Neuron (in vitro differentiated cells): ENCODE results near the gene PTX4.

Experiments
- H2AFZ ChIP-seq: one replicate; pipeline ENCODE4 v1.6.1; 2013; ENCODE audit warnings: low read depth, mild to moderate bottlenecking, inconsistent platforms, low read length, moderate library complexity
- H3K27me3 ChIP-seq: one replicate; pipeline ENCODE4 v1.6.1; 2013; ENCODE audit warnings: low read length; ENCODE audit not compliant: insufficient read depth
- H3K36me3 ChIP-seq: one replicate; pipeline ENCODE4 v1.6.1; 2013; ENCODE audit warnings: low read length; ENCODE audit not compliant: insufficient read depth
- H3K4me1 ChIP-seq: one replicate; pipeline ENCODE4 v1.6.1; 2013; ENCODE audit warnings: low read length; ENCODE audit not compliant: insufficient read depth
- H3K4me3 ChIP-seq: 2 replicates; pipeline ENCODE4 v1.5.1; 2013; ENCODE audit warnings: mild to moderate bottlenecking, low read length, moderate library complexity
- H3K9me3 ChIP-seq: one replicate; pipeline ENCODE4 v1.6.1; 2013; ENCODE audit warnings: low read length

The PTX4 gene

GRCh38 chr16:1451702-1452392 is 36.9 kb downstream of the PTX4 start:
- no peaks in the 10 kb centered on the region for H3K9me3 ChIP-seq
- no peak overlapping the region for H2AFZ ChIP-seq
- H3K27me3 ChIP-seq: no peaks in the 10 kb centered on the region
- no peak overlapping the region for H3K4me3 ChIP-seq
- no peaks in the 10 kb centered on the region for H3K4me1 ChIP-seq
- H3K36me3 ChIP-seq: peaks cover 68% of the 10 kb centered on the region

DNA sequence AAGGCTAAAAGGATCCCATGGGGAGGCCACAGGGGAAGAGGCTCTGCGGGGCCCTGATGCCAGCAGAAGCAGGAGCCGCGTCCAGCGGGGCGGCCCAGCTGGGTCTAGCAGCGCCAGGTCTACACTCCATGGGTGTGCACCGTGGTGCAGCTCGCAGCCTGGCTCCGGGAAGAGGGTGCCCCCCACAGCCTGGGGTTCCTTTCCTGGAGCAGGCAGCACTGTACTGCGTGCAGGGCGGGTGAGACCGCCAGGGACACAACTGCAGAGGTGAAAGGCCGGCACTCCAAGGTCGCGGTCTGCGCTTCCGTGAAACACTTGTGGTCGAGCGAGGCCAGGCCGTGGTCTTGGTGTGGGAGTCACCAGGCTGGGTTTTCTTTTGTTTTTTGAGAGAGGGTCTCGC is 37.9 kb downstream of the PTX4 start:
- Histone ChIP-seq H2AFZ (no peak overlapping the region), H3K9me3 (no peaks in the 10 kb centered on the region), H3K27me3 (no peaks in the 10 kb centered on the region), H3K4me1 (no peaks in the 10 kb centered on the region), H3K4me3 (no peak overlapping the region), H3K36me3 (peaks cover 68% of the 10 kb centered on the region)

DNA sequence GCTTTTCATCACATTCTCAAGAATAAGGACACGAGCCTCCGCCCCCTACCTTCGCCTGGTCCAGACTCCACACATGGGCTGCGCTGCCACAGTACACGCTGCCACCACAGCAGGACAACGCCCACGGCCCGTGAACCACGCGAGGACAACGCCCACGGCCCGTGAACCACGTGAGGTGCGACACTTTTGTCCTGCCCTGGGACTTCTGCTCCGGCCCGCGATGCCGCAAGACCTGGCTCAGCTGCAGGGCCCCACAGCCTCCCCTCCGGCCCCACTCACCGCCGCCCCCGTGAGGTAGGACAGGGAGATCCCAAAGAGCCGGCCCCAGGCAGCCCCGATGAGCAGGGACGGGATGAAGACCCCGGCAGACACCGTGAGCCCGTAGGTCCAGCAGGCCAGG is 38.5 kb downstream of the PTX4 start:
- no peaks in the 10 kb centered on the region for H3K4me1 ChIP-seq
- no peak overlapping the region for H3K4me3 ChIP-seq
- H2AFZ ChIP-seq: no peak overlapping the region
- H3K9me3 ChIP-seq: no peaks in the 10 kb centered on the region
- no peaks in the 10 kb centered on the region for H3K27me3 ChIP-seq
- peaks cover 65% of the 10 kb centered on the region for H3K36me3 ChIP-seq

- Histone ChIP-seq H3K4me1 (no peaks in the 10 kb centered on the region), H3K36me3 (peaks cover 56% of the 10 kb centered on the region), H3K4me3 (no peak overlapping the region), H2AFZ (no peak overlapping the region), H3K27me3 (no peaks in the 10 kb centered on the region), H3K9me3 (no peaks in the 10 kb centered on the region)
These were observed 39.4 kb downstream of the PTX4 start for GRCh38 chr16:1449201-1449788.

DNA sequence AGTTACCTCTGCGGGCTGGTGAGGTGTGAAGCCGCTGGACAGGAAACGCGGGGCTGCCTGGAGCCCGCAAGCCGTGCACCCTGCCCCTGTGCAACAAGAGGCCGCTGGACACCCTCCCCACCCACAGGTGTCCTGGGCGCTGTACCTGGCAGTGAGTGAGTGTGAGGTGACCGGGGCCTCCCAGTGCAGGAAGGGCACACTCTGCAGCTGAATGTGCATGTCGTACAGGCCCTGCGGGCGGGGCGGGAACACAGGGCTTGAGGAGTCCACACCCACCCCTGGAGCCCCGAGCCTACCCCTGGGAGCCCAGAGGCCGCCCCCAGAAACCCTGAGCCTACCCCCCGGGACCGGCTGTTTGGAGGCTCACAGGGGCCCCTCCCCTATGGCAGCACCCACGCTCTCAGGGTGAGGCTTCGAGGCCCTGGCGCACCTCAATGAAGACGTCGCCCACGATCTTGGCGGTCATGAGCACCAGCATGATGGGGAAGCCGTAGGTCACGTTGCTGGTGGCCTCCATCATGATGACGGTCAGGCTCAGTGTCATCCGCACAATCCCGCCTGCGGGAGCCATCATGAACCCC is 40.1 kb downstream of the PTX4 start:
- Histone ChIP-seq H3K27me3 (no peaks in the 10 kb centered on the region), H2AFZ (no peak overlapping the region), H3K9me3 (no peaks in the 10 kb centered on the region), H3K4me1 (no peaks in the 10 kb centered on the region), H3K36me3 (peaks cover 50% of the 10 kb centered on the region), H3K4me3 (no peak overlapping the region)

GRCh38 chr16:1447965-1448364 is 40.8 kb downstream of the PTX4 start:
- Histone ChIP-seq H3K36me3 (peaks cover 47% of the 10 kb centered on the region), H3K4me1 (no peaks in the 10 kb centered on the region), H2AFZ (no peak overlapping the region), H3K4me3 (no peak overlapping the region), H3K27me3 (no peaks in the 10 kb centered on the region), H3K9me3 (no peaks in the 10 kb centered on the region)

DNA sequence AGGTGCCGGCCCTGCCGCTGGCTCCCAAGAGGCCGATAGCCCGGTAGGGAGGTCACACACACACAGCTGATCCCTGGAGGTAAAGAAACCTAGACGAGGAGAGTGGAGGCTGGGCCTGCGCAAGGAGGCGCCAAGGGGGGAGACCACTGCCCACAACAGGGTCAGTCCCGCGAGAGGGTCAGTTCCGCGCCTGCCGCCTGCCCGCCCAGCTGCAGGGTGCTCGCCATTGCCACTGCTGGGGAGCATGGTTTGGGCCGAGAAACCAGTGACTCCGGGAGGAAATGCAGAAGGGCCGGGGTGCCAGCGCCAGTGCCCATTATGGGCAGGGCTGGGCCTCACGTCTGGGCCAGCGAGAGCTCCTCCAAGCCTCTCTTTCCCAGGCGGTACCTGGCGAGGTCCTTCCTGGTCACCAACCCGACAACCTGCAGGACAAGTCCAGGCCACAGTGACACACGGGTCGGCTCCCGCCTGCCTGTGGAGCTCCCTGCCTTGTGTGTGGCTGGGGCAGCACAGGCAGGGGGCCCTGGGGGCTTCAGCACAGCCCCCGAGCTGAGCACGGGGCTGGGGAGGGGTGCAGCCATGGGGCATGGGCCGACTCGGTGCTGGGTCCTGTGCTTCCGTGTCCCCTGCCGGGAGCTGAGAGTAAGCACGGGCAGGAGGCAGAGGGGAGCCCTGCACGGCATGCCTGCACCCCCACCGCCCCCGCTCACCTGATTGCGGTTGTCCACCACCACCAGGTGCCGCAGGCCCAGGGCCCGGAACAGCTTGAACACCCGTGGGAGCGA is 42.3 kb downstream of the PTX4 start:
- Histone ChIP-seq H2AFZ (no peak overlapping the region), H3K27me3 (no peaks in the 10 kb centered on the region), H3K4me1 (no peaks in the 10 kb centered on the region), H3K4me3 (no peak overlapping the region), H3K9me3 (no peaks in the 10 kb centered on the region), H3K36me3 (peaks cover 39% of the 10 kb centered on the region)

DNA sequence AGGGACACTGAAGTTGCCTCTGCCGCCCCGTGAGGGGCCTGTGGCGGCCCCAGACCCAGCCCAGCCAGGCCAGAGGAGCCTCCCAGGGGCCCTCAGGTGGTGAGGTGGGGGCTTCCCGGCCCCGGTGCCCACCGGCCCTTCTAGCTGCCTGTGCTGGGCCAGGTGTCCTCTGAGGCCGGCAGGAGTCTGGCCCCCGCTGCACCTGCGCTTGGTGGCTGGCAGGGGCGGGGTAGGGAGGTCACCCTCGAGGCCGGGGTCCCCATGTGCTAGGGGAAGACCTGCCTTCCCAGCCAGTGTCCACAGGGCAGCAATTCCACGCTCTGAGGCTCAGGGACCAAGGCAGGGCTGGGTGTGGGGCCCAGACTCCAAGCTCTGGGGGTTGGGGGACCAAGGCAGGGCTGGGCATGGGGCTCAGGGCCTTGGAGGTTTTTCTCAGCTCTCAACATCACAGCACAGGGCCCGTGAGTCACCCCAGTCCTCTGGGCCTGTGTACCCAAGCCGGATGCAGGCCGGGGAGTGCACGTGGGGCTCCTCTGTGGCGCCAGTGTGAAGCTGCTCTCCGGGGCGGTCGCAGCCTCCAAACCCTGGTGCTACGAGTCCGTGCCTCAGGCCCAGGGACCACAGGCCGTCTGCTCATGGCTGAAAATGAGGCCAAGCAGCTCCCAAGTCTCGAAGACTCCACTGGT is 43.1 kb downstream of the PTX4 start:
- H3K4me1 ChIP-seq: no peaks in the 10 kb centered on the region
- H3K4me3 ChIP-seq: no peak overlapping the region
- H3K27me3 ChIP-seq: no peaks in the 10 kb centered on the region
- no peaks in the 10 kb centered on the region for H3K9me3 ChIP-seq
- peaks cover 32% of the 10 kb centered on the region for H3K36me3 ChIP-seq
- H2AFZ ChIP-seq: no peak overlapping the region

DNA sequence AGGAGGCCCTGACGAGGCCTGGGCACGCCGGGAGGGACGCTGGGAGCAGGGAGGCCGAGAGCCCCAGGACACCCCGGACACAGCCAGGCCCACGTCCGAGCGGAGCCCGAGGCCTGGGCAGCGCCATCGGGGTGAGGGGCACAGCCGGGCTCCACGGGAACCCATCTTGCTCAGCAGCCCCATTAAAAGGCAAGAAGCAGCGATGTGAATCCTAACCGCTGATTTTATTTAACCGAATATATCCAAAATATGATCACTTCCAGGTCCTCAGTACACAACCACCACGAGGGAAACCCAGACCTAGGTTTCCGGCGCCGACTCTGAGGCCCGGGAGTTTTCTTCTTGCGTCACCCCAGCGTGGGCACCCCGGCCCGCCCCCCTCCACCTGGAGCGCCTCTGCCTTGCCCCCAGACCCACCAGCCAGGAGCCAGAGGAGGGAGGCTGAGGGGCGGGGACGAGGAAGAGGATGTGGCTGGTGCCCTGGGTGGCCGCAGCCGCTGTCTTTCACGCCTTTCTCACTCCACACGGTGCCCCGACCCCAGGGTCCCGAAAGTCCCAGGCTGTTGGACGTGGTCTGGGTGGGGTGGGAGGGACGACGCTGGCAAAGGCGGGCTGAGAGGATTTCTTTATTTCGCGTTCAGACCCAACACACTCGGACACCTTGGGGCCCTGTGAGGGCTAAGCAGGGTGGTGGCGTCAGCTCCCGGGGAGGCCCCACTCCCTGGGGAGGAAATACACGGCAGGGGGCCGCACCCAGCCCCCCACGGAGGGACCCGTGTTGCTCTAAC is 43.8 kb downstream of the PTX4 start:
- Histone ChIP-seq H3K9me3 (no peaks in the 10 kb centered on the region), H3K27me3 (no peaks in the 10 kb centered on the region), H3K4me1 (no peaks in the 10 kb centered on the region), H2AFZ (no peak overlapping the region), H3K36me3 (peaks cover 29% of the 10 kb centered on the region), H3K4me3 (no peak overlapping the region)

DNA sequence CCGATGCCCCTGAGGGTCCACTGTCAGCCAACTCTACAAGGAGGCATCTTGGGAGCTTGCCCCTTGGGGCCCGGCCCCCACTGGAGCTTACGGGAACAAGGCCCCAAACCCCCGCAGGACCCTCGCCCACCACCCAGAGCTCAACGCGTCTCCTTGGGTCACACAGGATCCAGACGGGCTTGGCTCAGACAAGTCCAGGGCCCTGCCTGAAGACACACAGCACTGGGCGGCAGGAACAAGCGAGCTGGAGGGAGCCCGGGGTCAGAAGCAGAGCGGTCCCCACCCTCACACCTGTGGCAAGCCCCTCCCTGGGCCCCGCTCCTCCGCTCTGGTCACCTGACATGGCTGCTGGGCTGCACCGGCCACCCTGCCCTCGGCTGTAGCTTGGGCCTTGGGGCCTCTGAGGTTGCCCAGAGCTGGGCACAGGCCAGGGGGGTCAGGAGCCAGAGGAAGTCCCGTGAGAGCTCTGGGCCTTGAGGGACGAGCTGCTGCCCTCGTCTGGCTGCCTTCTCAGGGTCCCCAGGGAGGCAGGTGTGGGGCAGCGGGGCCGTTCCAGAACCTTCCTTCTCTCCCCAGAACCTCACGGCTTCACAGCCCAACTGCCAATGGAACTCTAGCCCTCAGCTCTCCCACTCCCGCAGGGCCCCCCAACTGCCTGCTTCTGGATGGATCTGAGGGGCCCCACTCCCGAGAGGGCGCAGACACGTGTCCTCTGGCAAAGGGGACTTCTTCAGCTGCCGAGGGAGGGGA is 44.6 kb downstream of the PTX4 start, which contains the start of gene CCDC154:
Gene CCDC154 (minus strand): TSS at position 577 of the 750 bp plus-strand sequence. CDS start 234 bp downstream, at position 343.
- Histone ChIP-seq H3K4me3 (no peak within 1 kb of the TSS), H3K4me1 (no peaks in the 10 kb centered on the region), H3K9me3 (no peaks in the 10 kb centered on the region), H3K36me3 (peaks cover 26% of the 10 kb centered on the region), H3K27me3 (no peaks in the 10 kb centered on the region), H2AFZ (no peak within 1 kb of the TSS)

DNA sequence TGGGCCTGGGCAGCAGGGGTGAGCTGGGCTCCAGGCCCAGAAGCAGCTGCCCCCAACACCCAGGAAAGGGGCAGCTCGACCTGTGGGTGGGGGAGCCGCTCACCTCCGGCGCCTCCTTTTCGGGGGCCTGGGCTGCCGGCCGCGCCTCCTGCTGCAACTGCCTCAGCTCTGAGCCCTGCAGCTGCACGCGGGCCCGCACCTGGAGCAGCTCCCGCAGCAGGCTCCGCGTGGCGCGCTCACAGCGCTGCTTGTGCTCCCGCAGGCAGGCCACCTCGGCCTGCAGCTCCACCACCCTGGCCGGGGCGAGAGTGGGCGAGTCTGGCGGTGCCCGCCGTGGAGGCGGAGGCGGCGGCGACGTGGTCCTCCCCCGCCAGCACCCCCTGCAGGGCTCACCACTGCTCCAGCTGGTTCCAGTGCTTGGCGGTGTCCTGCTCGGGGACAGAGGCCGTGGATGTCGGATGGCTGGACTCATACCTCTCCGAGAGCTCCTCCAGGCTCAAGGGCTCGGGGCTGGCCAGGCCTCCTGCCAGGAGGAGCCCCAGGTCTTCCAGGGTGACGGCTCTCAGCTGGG is 45.3 kb downstream of the PTX4 start:
- Histone ChIP-seq H3K27me3 (no peaks in the 10 kb centered on the region), H3K36me3 (peaks cover 21% of the 10 kb centered on the region), H3K9me3 (no peaks in the 10 kb centered on the region), H3K4me1 (no peaks in the 10 kb centered on the region), H2AFZ (no peak overlapping the region), H3K4me3 (no peak overlapping the region)
